HEK293T (cell line): ENCODE results near the gene DOCK2.

Source experiments
- CTCF ChIA-PET: fragments of 350-600 bp; formaldehyde crosslinking; extraction: SDS; loops from one replicate; lab custom pipeline; 2021; ENCODE audit warnings: antibody characterized with exemption, inconsistent platforms; lab: Yijun Ruan, JAX
- POLR2A ChIA-PET: fragments of 350-600 bp; formaldehyde crosslinking; extraction: SDS; loops from one replicate; lab custom pipeline; 2020; ENCODE audit warnings: antibody characterized with exemption, inconsistent platforms; lab: Yijun Ruan, JAX
- DNase-seq: peaks from one replicate; pipeline ENCODE4 v3.0.0; 2012; ENCODE audit warnings: mixed read lengths; ENCODE audit errors: extremely low spot score
- ARNT ChIP-seq: fragments of 450-650 bp; IDR thresholded peaks from 2 replicates; pipeline ENCODE4 v1.6.1; 2017; ENCODE audit warnings: mild to moderate bottlenecking
- BHLHE40 ChIP-seq: fragments of 450-650 bp; IDR thresholded peaks from 2 replicates; pipeline ENCODE4 v1.6.1; 2016; ENCODE audit warnings: mild to moderate bottlenecking, moderate library complexity, borderline replicate concordance
- CTBP1 ChIP-seq: fragments of 450-650 bp; IDR thresholded peaks from 2 replicates; pipeline ENCODE4 v1.6.1; 2016; ENCODE audit warnings: borderline replicate concordance
- ELF4 ChIP-seq: fragments of 450-650 bp; IDR thresholded peaks from 2 replicates; pipeline ENCODE4 v1.6.1; 2017; ENCODE audit warnings: antibody characterized with exemption
- FOXA1 ChIP-seq: fragments of 450-650 bp; IDR thresholded peaks from 2 replicates; pipeline ENCODE4 v1.6.1; 2016; ENCODE audit warnings: mild to moderate bottlenecking
- FOXK2 ChIP-seq: fragments of 450-650 bp; IDR thresholded peaks from 2 replicates; pipeline ENCODE4 v1.6.1; 2016; ENCODE audit warnings: mild to moderate bottlenecking
- FOXM1 ChIP-seq: fragments of 450-650 bp; IDR thresholded peaks from 2 replicates; pipeline ENCODE4 v1.6.1; 2017; ENCODE audit warnings: mild to moderate bottlenecking, borderline replicate concordance
- HDGF ChIP-seq: fragments of 450-650 bp; IDR thresholded peaks from 2 replicates; pipeline ENCODE4 v1.6.1; 2017; ENCODE audit warnings: antibody characterized with exemption, borderline replicate concordance
- L3MBTL2 ChIP-seq: fragments of 450-650 bp; conservative IDR thresholded peaks from 2 replicates; pipeline ENCODE4 v1.6.1; 2016; ENCODE audit warnings: mild to moderate bottlenecking
- LEF1 ChIP-seq: fragments of 450-650 bp; IDR thresholded peaks from 2 replicates; pipeline ENCODE4 v1.6.1; 2017; ENCODE audit warnings: mild to moderate bottlenecking, borderline replicate concordance
- NFRKB ChIP-seq: fragments of 450-650 bp; IDR thresholded peaks from 2 replicates; pipeline ENCODE4 v1.6.1; 2016; ENCODE audit warnings: mild to moderate bottlenecking, moderate library complexity
- SP1 ChIP-seq: fragments of 450-650 bp; IDR thresholded peaks from 2 replicates; pipeline ENCODE4 v1.6.1; 2017
- SUZ12 ChIP-seq: fragments of 450-650 bp; IDR thresholded peaks from 2 replicates; pipeline ENCODE4 v1.6.1; 2016; ENCODE audit warnings: mild to moderate bottlenecking
- TARDBP ChIP-seq: fragments of 450-650 bp; IDR thresholded peaks from 2 replicates; pipeline ENCODE4 v1.6.1; 2016
- ZNF384 ChIP-seq: fragments of 450-650 bp; IDR thresholded peaks from 2 replicates; pipeline ENCODE4 v1.6.1; 2016
- TF ChIP-seq, protein P1 (sequence below): fragments of 450-650 bp; IDR thresholded peaks from 2 replicates; pipeline ENCODE4 v1.6.1; 2016

The DOCK2 gene

GRCh38 chr5:169848792-169849191 lies 211.7 kb downstream of the DOCK2 start:
- no peak for TF ChIP-seq L3MBTL2
- CTCF ChIA-PET, result no interaction called here
- no peak for DNase-seq
- POLR2A ChIA-PET, result no interaction called here

- CTCF ChIA-PET, result interaction anchor here (0.6 to 2.6 kb wide), 2 partner anchors 9 to 130 kb away, joined by 4 to 6 read pairs; partner anchors contain the start of gene INSYN2B
- POLR2A ChIA-PET, result no interaction called here
- peak; percentile 34; the same call in 1 of the 2 replicates for TF ChIP-seq ZNF384
- no peak for TF ChIP-seq SP1
- no peak for DNase-seq
Observed at GRCh38 chr5:169850409-169850808, 213.3 kb downstream of the DOCK2 start.

GRCh38 chr5:169851321-169851850 lies 214.3 kb downstream of the DOCK2 start:
- TF ChIP-seq ARNT, result no peak
- no peak for TF ChIP-seq FOXK2
- TF ChIP-seq LEF1, result no peak
- no peak for TF ChIP-seq NFRKB
- TF ChIP-seq, protein P1, sequence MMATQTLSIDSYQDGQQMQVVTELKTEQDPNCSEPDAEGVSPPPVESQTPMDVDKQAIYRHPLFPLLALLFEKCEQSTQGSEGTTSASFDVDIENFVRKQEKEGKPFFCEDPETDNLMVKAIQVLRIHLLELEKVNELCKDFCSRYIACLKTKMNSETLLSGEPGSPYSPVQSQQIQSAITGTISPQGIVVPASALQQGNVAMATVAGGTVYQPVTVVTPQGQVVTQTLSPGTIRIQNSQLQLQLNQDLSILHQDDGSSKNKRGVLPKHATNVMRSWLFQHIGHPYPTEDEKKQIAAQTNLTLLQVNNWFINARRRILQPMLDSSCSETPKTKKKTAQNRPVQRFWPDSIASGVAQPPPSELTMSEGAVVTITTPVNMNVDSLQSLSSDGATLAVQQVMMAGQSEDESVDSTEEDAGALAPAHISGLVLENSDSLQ, result no peak
- TF ChIP-seq ELF4, result no peak
- no peak for TF ChIP-seq CTBP1
- no peak for TF ChIP-seq SP1
- TF ChIP-seq ZNF384, result no peak
- no peak for TF ChIP-seq TARDBP
- TF ChIP-seq L3MBTL2, result no peak
- no peak for TF ChIP-seq BHLHE40
- TF ChIP-seq FOXA1, result no peak
- TF ChIP-seq SUZ12, result no peak
- no peak for TF ChIP-seq HDGF
- TF ChIP-seq FOXM1, result no peak
- POLR2A ChIA-PET, result no interaction called here
- no peak for DNase-seq
- CTCF ChIA-PET, result interaction anchor here (2.6 kb wide), 1 partner anchor 129 kb away, joined by 6 read pairs; the partner anchor contains the start of gene INSYN2B

DNA sequence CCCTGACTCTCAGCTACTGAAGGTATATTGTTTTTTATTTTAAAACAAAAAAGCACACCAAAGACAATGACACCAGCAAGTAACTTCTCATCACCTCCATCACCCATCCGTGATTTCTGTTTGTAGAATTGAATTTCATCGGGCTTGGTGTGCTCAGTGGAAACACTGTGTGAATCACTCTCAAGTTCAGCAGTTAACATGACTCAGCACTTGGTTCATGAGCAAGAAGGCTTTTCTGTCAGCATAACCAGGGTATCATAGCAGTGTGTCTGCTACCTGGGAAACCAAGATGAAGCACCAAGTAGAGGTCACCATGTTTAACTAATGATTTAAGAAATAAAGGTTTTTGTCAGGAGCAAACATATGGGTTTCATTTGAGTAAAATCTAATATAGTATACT lies 219.5 kb downstream of the DOCK2 start:
- CTCF ChIA-PET, result no interaction called here

DNA sequence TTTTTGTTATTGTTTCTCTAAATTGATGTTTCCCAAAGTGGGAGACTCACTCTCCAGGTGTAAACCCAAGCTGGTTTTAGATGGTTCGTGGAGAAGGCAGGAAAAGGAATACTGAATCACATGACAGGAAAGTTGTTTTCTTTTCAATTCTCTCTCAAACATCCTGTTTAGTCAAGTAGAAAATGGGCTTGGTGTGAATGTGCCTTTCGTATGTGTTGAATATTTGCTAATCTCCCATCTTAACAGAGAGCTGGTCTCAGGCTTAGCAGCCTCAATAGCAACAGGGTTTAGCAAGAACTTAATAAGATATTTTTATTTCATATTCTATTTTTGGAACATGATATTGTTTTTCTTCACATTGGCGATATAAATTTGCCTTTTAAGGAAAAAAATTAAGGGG lies 223.5 kb downstream of the DOCK2 start:
- no peak for DNase-seq
- CTCF ChIA-PET, result interaction anchor here (1.1 kb wide), 1 partner anchor 120 kb away, joined by 3 read pairs; the partner anchor contains the start of gene INSYN2B
- TF ChIP-seq ELF4 (no peak), HDGF (no peak), FOXK2 (no peak), ARNT (no peak), FOXM1 (no peak), LEF1 (no peak), FOXA1 (no peak), ZNF384 (no peak), NFRKB (no peak), SP1 (no peak), SUZ12 (no peak)
- TF ChIP-seq, protein P1, result no peak
- POLR2A ChIA-PET, result no interaction called here

More for the DNA sequence above, 219.5 kb downstream of the DOCK2 start:
- POLR2A ChIA-PET, result no interaction called here
- TF ChIP-seq BHLHE40, result no peak
- TF ChIP-seq, protein P1, result no peak
- DNase-seq, result no peak

DNA sequence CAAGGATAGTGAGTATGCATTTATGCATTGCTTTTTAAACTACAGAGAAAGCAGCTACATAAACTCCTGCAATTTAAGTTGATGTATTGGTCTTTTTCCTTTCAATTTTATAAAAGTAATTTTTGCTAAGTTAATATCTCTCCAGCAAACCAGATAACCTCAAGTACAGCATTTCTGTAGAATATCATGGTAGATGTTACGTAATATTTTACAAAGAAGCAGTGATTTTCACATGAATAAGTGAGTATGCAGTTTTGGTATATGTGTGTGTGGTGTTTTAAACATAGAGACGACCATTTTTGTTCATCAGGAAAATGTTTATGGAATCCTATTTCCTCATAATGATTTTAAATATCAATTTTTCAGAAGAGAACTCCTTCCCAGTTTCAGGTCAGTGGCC lies 224.4 kb downstream of the DOCK2 start:
- TF ChIP-seq LEF1, result no peak
- no peak for TF ChIP-seq FOXA1
- no peak for TF ChIP-seq L3MBTL2
- no peak for TF ChIP-seq FOXM1
- TF ChIP-seq FOXK2, result no peak
- TF ChIP-seq SP1, result no peak
- TF ChIP-seq SUZ12, result no peak
- no peak for TF ChIP-seq BHLHE40
- no peak for TF ChIP-seq NFRKB
- TF ChIP-seq CTBP1, result no peak
- TF ChIP-seq ELF4, result no peak
- TF ChIP-seq HDGF, result no peak
- TF ChIP-seq ARNT, result no peak
- CTCF ChIA-PET, result interaction anchor here (1.1 kb wide), 1 partner anchor 119 kb away, joined by 3 read pairs; the partner anchor contains the start of gene INSYN2B
- POLR2A ChIA-PET, result no interaction called here
- no peak for DNase-seq

DNA sequence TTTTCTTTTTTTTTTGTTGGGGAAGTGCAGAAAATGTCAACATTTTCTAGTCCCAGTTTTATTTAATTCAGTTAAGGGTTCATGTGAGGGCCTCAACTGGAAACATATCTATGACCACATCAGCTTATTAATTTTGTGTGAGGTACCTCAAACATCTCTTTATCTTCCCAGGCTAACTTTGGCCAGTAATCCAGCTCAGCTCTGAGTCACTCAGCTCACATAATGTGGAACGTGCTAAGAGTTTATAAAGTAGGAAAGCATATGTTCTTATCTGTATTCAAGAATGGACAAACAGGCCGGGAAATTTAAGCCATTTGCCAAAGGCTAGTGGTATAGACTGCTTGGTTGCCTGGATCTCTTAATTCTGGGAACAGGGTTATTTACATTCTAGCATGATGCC lies 224.9 kb downstream of the DOCK2 start:
- CTCF ChIA-PET, result no interaction called here
- no peak for DNase-seq
- TF ChIP-seq BHLHE40 (no peak), TARDBP (no peak), ELF4 (no peak), HDGF (no peak), SP1 (no peak), ZNF384 (no peak), FOXK2 (no peak), FOXA1 (no peak), CTBP1 (no peak), NFRKB (no peak), L3MBTL2 (no peak), ARNT (no peak), SUZ12 (no peak), FOXM1 (no peak), LEF1 (no peak)
- TF ChIP-seq, protein P1, result no peak
- POLR2A ChIA-PET, result no interaction called here
